HepG2 (cell line): ENCODE results near the gene FAM81B. TPM values are rescaled to one million over a fixed set of nuclear protein-coding genes. Genes with fewer than 3 reads are reported as not detected.

Experiments used
- ATAC-seq: fragments of 200-7000 bp; cut with Tn5 transposase; 3 replicates; pipeline ENCODE4 v1.9.1; 2020; ENCODE audit warnings: mild to moderate bottlenecking, moderate library complexity
- BruUV-seq: library from RNA; stranded (reverse); fragments of 400-500 nt; replicated peaks from 2 replicates; lab custom pipeline; 2021; lab: Mats Ljungman, UMichigan
- CTCF ChIA-PET: fragments of 300-600 bp; formaldehyde crosslinking; extraction: SDS; loops from one replicate; lab custom pipeline; 2021; ENCODE audit warnings: low total read pairs, inconsistent platforms, low intra/inter-chr PET ratio; lab: Yijun Ruan, JAX
- POLR2A ChIA-PET: fragments of 350-600 bp; sonication (Branson Sonifier 250); formaldehyde crosslinking; loops from one replicate; lab custom pipeline; 2020; ENCODE audit warnings: antibody characterized with exemption, inconsistent platforms; lab: Yijun Ruan, JAX
- DNase-seq: peaks from one replicate; pipeline ENCODE4 v3.0.0-alpha.2; 2015; ENCODE audit warnings: low spot score
- FAIRE-seq: peaks from 3 replicates; lab custom pipeline; 2011; peaks lifted over from hg19 to GRCh38; lab: Jason Lieb, UNC
- H2AFZ ChIP-seq: one replicate; pipeline ENCODE4 v1.6.1; 2011; ENCODE audit warnings: low read length, inconsistent platforms
- H3K27ac ChIP-seq: fragments of 300-600 bp; 3 replicates; pipeline ENCODE4 v1.8.0; 2011; ENCODE audit warnings: mixed run types, mild to moderate bottlenecking, mixed read lengths, low read length, inconsistent platforms; ENCODE audit not compliant: insufficient read depth; ENCODE audit errors: extremely low read length
- H3K27me3 ChIP-seq, 2 experiments: fragments of 200-600 bp in 1 of 2; 2 replicates in 1 of 2; 3 replicates in 1 of 2; pipeline versions ENCODE4 v1.6.0 to v1.8.0; 2011; ENCODE audit warnings: low read length in 2 of 2, mild to moderate bottlenecking in 2 of 2, moderate library complexity in 2 of 2, inconsistent platforms in 1 of 2; ENCODE audit not compliant: insufficient read depth in 2 of 2, control insufficient read depth in 1 of 2
- H3K36me3 ChIP-seq, 2 experiments: fragments of 200-600 bp in 1 of 2; replicated peaks in 1 of 2; 2 replicates in 1 of 2; 3 replicates in 1 of 2; pipeline versions ENCODE4 v1.5.1 to v1.8.0; 2011; ENCODE audit warnings: low read length in 2 of 2, inconsistent platforms in 1 of 2; ENCODE audit not compliant: insufficient read depth in 2 of 2, control insufficient read depth in 1 of 2
- H3K4me1 ChIP-seq: 2 replicates; pipeline ENCODE4 v1.5.1; 2012; ENCODE audit warnings: low read length, inconsistent platforms; ENCODE audit not compliant: insufficient read depth
- H3K4me2 ChIP-seq: 2 replicates; pipeline ENCODE4 v1.6.0; 2011; ENCODE audit warnings: low read depth, low read length, inconsistent platforms
- H3K4me3 ChIP-seq, 3 experiments: fragments of 200-600 bp in 1 of 3; sonication (generic), shearing (Covaris generic) in 1 of 3; replicated peaks in 1 of 3; 2 replicates each; pipeline ENCODE4 v1.5.1; 2011 to 2016; ENCODE audit warnings: low read length in 3 of 3, inconsistent platforms in 2 of 3, low read depth in 2 of 3, mild to moderate bottlenecking in 2 of 3, control low read depth in 1 of 3, mixed read lengths in 1 of 3; ENCODE audit not compliant: insufficient read depth in 1 of 3
- H3K79me2 ChIP-seq: one replicate; pipeline ENCODE4 v1.6.1; 2011; ENCODE audit warnings: low read length, inconsistent platforms; ENCODE audit not compliant: insufficient read depth
- H3K9ac ChIP-seq: 2 replicates; pipeline ENCODE4 v1.6.0; 2011; ENCODE audit warnings: mild to moderate bottlenecking, low read depth, low read length, inconsistent platforms; ENCODE audit not compliant: insufficient read depth
- H3K9me3 ChIP-seq: 2 replicates; pipeline ENCODE4 v1.5.1; 2012; ENCODE audit warnings: mild to moderate bottlenecking, low read length
- H4K20me1 ChIP-seq: 2 replicates; pipeline ENCODE4 v1.6.0; 2011; ENCODE audit warnings: inconsistent platforms, mild to moderate bottlenecking, low read length, moderate library complexity; ENCODE audit not compliant: insufficient read depth
- CC2D1A ChIP-seq: sonication (generic); formaldehyde crosslinking; IDR thresholded peaks from 2 replicates; pipeline ENCODE4 v1.8.1; 2023; ENCODE audit warnings: mild to moderate bottlenecking, missing genetic modification reagents
- CREM ChIP-seq, 2 experiments: sonication (generic) in 1 of 2; formaldehyde crosslinking in 1 of 2; IDR thresholded peaks; 2 replicates each; pipeline versions ENCODE4 v1.4.0 to v1.6.1; 2016 to 2020; ENCODE audit warnings: antibody characterized with exemption in 1 of 2, mild to moderate bottlenecking in 1 of 2, missing genetic modification reagents in 1 of 2
- MIER3 ChIP-seq: IDR thresholded peaks from 2 replicates; pipeline ENCODE4 v1.6.1; 2016; ENCODE audit warnings: missing compliant biosample characterization, borderline replicate concordance
- MXI1 ChIP-seq: IDR thresholded peaks from 3 replicates; pipeline ENCODE4 v1.6.1; 2012; ENCODE audit warnings: low read depth, low read length, inconsistent platforms, borderline replicate concordance
- NBN ChIP-seq: fragments of 450-650 bp; conservative IDR thresholded peaks from 2 replicates; pipeline ENCODE4 v1.6.1; 2017
- NCOA5 ChIP-seq: sonication (generic); formaldehyde crosslinking; IDR thresholded peaks from 2 replicates; pipeline ENCODE4 v1.4.0; 2020; ENCODE audit warnings: missing genetic modification reagents
- PAXIP1 ChIP-seq: sonication (generic); formaldehyde crosslinking; conservative IDR thresholded peaks from 2 replicates; pipeline ENCODE4 v1.4.0; 2020; ENCODE audit warnings: mild to moderate bottlenecking, missing genetic modification reagents, moderate library complexity
- PCBP1 ChIP-seq: fragments of 200-400 bp; formaldehyde crosslinking; IDR thresholded peaks from 2 replicates; pipeline ENCODE4 v1.6.1; 2017; ENCODE audit warnings: mild to moderate bottlenecking, low read depth, low read length, borderline replicate concordance
- PHF5A ChIP-seq: IDR thresholded peaks from one replicate; pipeline ENCODE4 v1.6.1; 2018; ENCODE audit warnings: low read depth, missing genetic modification reagents; ENCODE audit not compliant: unreplicated experiment
- POGZ ChIP-seq: sonication (generic); formaldehyde crosslinking; IDR thresholded peaks from 2 replicates; pipeline ENCODE4 v1.4.0; 2020; ENCODE audit warnings: mild to moderate bottlenecking, missing genetic modification reagents
- SKI ChIP-seq: fragments of 450-650 bp; IDR thresholded peaks from one replicate; pipeline ENCODE4 v1.6.1; 2018; ENCODE audit warnings: mild to moderate bottlenecking; ENCODE audit not compliant: partially characterized antibody
- SP140L ChIP-seq: sonication (generic); formaldehyde crosslinking; IDR thresholded peaks from 2 replicates; pipeline ENCODE4 v1.4.0; 2020; ENCODE audit warnings: missing genetic modification reagents, borderline replicate concordance
- TOPORS ChIP-seq: sonication (generic); formaldehyde crosslinking; IDR thresholded peaks from 2 replicates; pipeline ENCODE4 v1.8.0; 2023; ENCODE audit warnings: mild to moderate bottlenecking, missing genetic modification reagents
- ZBTB2 ChIP-seq: sonication (generic); formaldehyde crosslinking; IDR thresholded peaks from 2 replicates; pipeline ENCODE4 v1.8.0; 2022; ENCODE audit warnings: low read depth, missing genetic modification reagents
- ZBTB20 ChIP-seq: sonication (generic); formaldehyde crosslinking; IDR thresholded peaks from 2 replicates; pipeline ENCODE4 v1.8.1; 2023; ENCODE audit warnings: missing genetic modification reagents, low read depth, mild to moderate bottlenecking, borderline replicate concordance
- ZNF598 ChIP-seq: sonication (generic); formaldehyde crosslinking; IDR thresholded peaks from 2 replicates; pipeline ENCODE4 v1.5.1; 2020; ENCODE audit warnings: mild to moderate bottlenecking, missing genetic modification reagents, borderline replicate concordance
- ZNF746 ChIP-seq: sonication (generic); formaldehyde crosslinking; IDR thresholded peaks from 2 replicates; pipeline ENCODE4 v1.8.0; 2022; ENCODE audit warnings: mild to moderate bottlenecking, missing genetic modification reagents
- ZNF747 ChIP-seq: sonication (generic); formaldehyde crosslinking; IDR thresholded peaks from 2 replicates; pipeline ENCODE4 v1.8.1; 2023; ENCODE audit warnings: missing genetic modification reagents, mild to moderate bottlenecking, borderline replicate concordance
- ZSCAN29 ChIP-seq: sonication (generic); formaldehyde crosslinking; conservative IDR thresholded peaks from 2 replicates; pipeline ENCODE4 v1.4.0; 2020; ENCODE audit warnings: mild to moderate bottlenecking, missing genetic modification reagents
- WGBS: methylation state at CpG from one replicate; pipeline ENCODE4 v1.1.6; 2017; ENCODE audit warnings: low lambda C conversion rate; 5-methylcytosine and 5-hydroxymethylcytosine counted together
- in situ Hi-C: cut with HindIII; loops from 2 replicates; pipeline ENCODE4 v1.10.0; 2017; ENCODE audit warnings: low pct_unique_long_range_greater_than_20kb; ENCODE audit not compliant: extremely low pct_ligation_motif_present
- intact Hi-C: fragments of 100-400 bp; cut with micrococcal nuclease; formaldehyde crosslinking; loops from one replicate; pipeline ENCODE4 v1.10.0; 2022; ENCODE audit not compliant: unreplicated experiment
- polyA plus RNA-seq, 8 experiments: library from polyadenylated mRNA; depleted of rRNA in 3 of 8; stranded (reverse) in 7 of 8; unstranded in 1 of 8; fragments of >200 nt; fragmentation: Illumina TruSeq in 4 of 8; extraction: Trizol in 4 of 8; gene quantifications; 2 replicates each; pipeline versions ENCODE4 v1.2.1 to v1.2.3, GENCODE V29; 2011 to 2016; ENCODE audit warnings: low read depth in 4 of 8, missing spikeins in 1 of 8, mixed read lengths in 1 of 8; ENCODE audit not compliant: insufficient read depth in 1 of 8
- total RNA-seq, 5 experiments: library from RNA; depleted of rRNA; stranded (reverse); fragments of >200 nt; fragmentation: Illumina TruSeq; extraction: Trizol; gene quantifications; 2 replicates each; pipeline ENCODE4 v1.2.3, GENCODE V29; 2016; ENCODE audit warnings: low read depth in 1 of 5
- TF ChIP-seq, protein P1 (sequence below): sonication (generic); formaldehyde crosslinking; conservative IDR thresholded peaks from 2 replicates; pipeline ENCODE4 v1.8.1; 2023; ENCODE audit warnings: missing genetic modification reagents

Gene FAM81B
- total and polyA plus RNA-seq, 2 of the 13 experiments (the other 11 are each of a cell fraction or from before 2014, with no cell fraction given), result not detected

- CTCF ChIA-PET, result no interaction called here
- FAIRE-seq (no peak), DNase-seq (no peak), ATAC-seq (no peak)
- H3K36me3 ChIP-seq, result no peaks in the 10 kb centered on the region
- no TSS peak for BruUV-seq
- H3K4me3 ChIP-seq, result no peak overlapping the region
- no peaks in the 10 kb centered on the region for H3K4me1 ChIP-seq
- no peak overlapping the region for H3K9ac ChIP-seq
- 7% methylated on average over 1 of the region's 1 CpG for WGBS
- H4K20me1 ChIP-seq, result no peaks in the 10 kb centered on the region
- H3K9me3 ChIP-seq, result no peaks in the 10 kb centered on the region
- no peaks in the 10 kb centered on the region for H3K79me2 ChIP-seq
- H3K27ac ChIP-seq, result no peak overlapping the region
- intact Hi-C loops (no loop called here), in situ Hi-C loops (no loop called here)
- no peaks in the 10 kb centered on the region for H3K27me3 ChIP-seq
- TF ChIP-seq MIER3 (CRISPR knock-in tag) (no peak), NBN (no peak), ZBTB2 (CRISPR knock-in tag) (no peak), ZBTB20 (CRISPR knock-in tag) (no peak), PCBP1 (no peak), CC2D1A (CRISPR knock-in tag) (no peak), SKI (no peak), PHF5A (no peak), ZNF746 (no peak), ZNF747 (CRISPR knock-in tag) (no peak), PAXIP1 (no peak), TOPORS (CRISPR knock-in tag) (no peak), CREM (IDR thresholded peaks at IDR 0.05) (no peak), CREM (CRISPR knock-in tag; IDR thresholded peaks at IDR 0.05) (no peak), NCOA5 (CRISPR knock-in tag) (no peak), POGZ (no peak), ZNF598 (no peak), SP140L (no peak), ZSCAN29 (CRISPR knock-in tag) (no peak), MXI1 (no peak)
- TF ChIP-seq, protein P1, sequence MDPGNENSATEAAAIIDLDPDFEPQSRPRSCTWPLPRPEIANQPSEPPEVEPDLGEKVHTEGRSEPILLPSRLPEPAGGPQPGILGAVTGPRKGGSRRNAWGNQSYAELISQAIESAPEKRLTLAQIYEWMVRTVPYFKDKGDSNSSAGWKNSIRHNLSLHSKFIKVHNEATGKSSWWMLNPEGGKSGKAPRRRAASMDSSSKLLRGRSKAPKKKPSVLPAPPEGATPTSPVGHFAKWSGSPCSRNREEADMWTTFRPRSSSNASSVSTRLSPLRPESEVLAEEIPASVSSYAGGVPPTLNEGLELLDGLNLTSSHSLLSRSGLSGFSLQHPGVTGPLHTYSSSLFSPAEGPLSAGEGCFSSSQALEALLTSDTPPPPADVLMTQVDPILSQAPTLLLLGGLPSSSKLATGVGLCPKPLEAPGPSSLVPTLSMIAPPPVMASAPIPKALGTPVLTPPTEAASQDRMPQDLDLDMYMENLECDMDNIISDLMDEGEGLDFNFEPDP (CRISPR knock-in tag), result no peak
- no peak overlapping the region for H3K4me2 ChIP-seq
- H2AFZ ChIP-seq, result no peak overlapping the region
- POLR2A ChIA-PET, result no interaction called here
These were observed 5.8 kb upstream of the FAM81B start for GRCh38 chr5:95385334-95385733.
